ENCODE measurements around the gene KCNK7.

The KCNK7 gene

GRCh38 chr11:65625628-65626342 is 30.2 kb upstream of the KCNK7 start:
- DNase-seq: peak; percentile 58

- no peak for DNase-seq
Measured at GRCh38 chr11:65624931-65625627, 29.5 kb upstream of the KCNK7 start.

GRCh38 chr11:65623852-65624616 is 28.4 kb upstream of the KCNK7 start:
- DNase-seq: no peak

- DNase-seq: no peak
Measured at GRCh38 chr11:65623177-65623576, 27.6 kb upstream of the KCNK7 start.

GRCh38 chr11:65622011-65622410 is 26.4 kb upstream of the KCNK7 start:
- no peak for DNase-seq

- no peak for DNase-seq
Measured at GRCh38 chr11:65621460-65621859, 25.9 kb upstream of the KCNK7 start.

GRCh38 chr11:65620666-65621065 is 25.1 kb upstream of the KCNK7 start:
- no peak for DNase-seq

- DNase-seq: no peak
Measured at GRCh38 chr11:65619281-65619928, 23.8 kb upstream of the KCNK7 start.

GRCh38 chr11:65618763-65619162 is 23.2 kb upstream of the KCNK7 start:
- no peak for DNase-seq

GRCh38 chr11:65617990-65618751 is 22.6 kb upstream of the KCNK7 start:
- DNase-seq: no peak

GRCh38 chr11:65617136-65617850 is 21.7 kb upstream of the KCNK7 start:
- DNase-seq: no peak

GRCh38 chr11:65616575-65617001 is 21.0 kb upstream of the KCNK7 start:
- peak; percentile 41 for DNase-seq

GRCh38 chr11:65615950-65616574 is 20.5 kb upstream of the KCNK7 start:
- peak; percentile 72 for DNase-seq

GRCh38 chr11:65615229-65615949 is 19.8 kb upstream of the KCNK7 start, which contains the start of gene PCNX3:
Gene PCNX3 (plus strand): TSS chr11:65615776. CDS start chr11:65616312, 536 bp downstream.
- DNase-seq: peak; percentile 100

- DNase-seq: no peak
Measured at GRCh38 chr11:65613091-65613928, 17.7 kb upstream of the KCNK7 start.

GRCh38 chr11:65612691-65613090 is 17.1 kb upstream of the KCNK7 start:
- no peak for DNase-seq

- DNase-seq: no peak
Measured at GRCh38 chr11:65611758-65612603, 16.4 kb upstream of the KCNK7 start.

GRCh38 chr11:65611028-65611757 is 15.6 kb upstream of the KCNK7 start:
- no peak for DNase-seq

All from stimulated activated CD8-positive, alpha-beta memory T cell treated with anti-CD3 and anti-CD28 coated beads, Interleukin-4, amount 100 ng/mL, for 48 hours (primary cell).